ENCODE measurements around the gene FGFR2.

The FGFR2 gene

DNA sequence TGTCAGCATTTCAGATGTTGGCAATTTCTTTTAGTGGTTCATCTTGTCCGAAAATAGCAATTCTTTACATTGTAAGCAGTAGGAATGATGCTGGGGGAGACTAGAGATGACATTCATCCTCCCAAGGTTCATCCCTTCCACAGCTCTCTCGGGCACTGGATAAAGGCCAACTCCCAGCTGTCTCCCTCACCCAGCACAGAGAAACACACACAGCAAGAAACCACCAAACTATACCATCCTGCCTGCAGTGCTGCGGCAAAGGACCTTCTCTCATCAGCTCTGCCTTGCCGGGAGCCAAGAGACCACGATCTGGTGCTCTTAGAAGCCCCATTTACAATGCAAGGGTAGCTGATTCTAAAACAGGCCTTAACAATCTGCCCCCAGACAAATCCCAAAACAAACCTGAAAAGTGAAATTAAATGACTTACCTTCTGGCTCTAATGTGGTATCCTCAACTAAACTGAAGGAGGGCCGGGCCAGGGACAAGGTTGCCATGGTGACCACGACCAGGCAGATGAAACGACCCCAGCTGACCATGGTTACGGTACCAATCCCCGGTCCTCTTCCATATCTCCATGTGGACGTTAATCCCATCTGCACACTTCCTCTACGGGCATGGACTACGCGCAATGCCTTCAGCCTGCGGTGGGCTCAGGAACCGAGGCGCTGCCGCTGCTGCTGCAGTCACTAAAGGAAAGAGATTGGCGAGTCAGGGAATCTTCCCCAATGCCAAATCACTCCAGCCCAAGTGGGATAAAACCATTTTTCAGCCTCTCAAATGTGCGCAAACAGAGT lies 4.8 kb downstream of the FGFR2 start:
- no peak overlapping the region for H3K4me3 ChIP-seq (ENCODE audit: control insufficient read depth, low read depth, low read length)

DNA sequence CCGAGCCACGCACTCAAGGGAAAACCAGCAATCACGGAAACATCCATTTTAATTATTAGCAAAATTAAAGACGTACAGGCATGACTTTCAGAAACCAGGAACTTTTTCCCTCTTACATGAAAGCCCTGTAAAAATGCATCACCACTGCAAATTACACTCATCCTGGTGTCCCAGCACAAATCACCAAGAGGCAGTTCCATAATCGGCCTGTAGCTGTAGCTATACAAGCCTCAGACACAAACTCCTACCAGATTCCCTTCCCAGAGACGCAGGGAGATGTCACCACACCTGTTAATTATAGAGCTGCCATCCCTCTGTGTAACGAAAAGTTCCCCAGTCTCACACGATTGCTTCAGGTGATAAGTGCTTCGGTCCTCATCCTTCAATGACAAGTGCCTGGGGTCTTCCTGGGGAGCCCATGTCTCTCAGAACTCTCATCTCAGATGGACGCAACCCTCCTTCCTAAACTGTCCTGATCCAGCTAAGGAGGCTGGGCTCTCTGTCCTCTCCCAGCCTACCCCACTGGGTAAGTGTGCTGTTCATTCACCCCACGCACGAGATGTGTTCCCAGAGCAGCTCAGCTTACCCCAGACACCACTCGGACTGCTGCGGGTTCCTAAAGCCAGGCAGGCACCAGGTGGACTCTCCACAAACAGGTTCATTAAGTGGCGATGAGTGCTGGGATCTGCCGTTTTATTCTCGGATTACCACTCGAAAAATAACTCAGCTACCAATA lies 5.9 kb downstream of the FGFR2 start:
- H3K4me3 ChIP-seq (ENCODE audit: control insufficient read depth, low read depth, low read length): no peak overlapping the region
- TF ChIP-seq, protein P1, sequence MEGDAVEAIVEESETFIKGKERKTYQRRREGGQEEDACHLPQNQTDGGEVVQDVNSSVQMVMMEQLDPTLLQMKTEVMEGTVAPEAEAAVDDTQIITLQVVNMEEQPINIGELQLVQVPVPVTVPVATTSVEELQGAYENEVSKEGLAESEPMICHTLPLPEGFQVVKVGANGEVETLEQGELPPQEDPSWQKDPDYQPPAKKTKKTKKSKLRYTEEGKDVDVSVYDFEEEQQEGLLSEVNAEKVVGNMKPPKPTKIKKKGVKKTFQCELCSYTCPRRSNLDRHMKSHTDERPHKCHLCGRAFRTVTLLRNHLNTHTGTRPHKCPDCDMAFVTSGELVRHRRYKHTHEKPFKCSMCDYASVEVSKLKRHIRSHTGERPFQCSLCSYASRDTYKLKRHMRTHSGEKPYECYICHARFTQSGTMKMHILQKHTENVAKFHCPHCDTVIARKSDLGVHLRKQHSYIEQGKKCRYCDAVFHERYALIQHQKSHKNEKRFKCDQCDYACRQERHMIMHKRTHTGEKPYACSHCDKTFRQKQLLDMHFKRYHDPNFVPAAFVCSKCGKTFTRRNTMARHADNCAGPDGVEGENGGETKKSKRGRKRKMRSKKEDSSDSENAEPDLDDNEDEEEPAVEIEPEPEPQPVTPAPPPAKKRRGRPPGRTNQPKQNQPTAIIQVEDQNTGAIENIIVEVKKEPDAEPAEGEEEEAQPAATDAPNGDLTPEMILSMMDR (conservative IDR thresholded peaks at IDR 0.05; ENCODE audit: control insufficient read depth, insufficient read depth, low read depth, low read length): no peak

More for the DNA sequence above, 4.8 kb downstream of the FGFR2 start:
- TF ChIP-seq, protein P1 (conservative IDR thresholded peaks at IDR 0.05; ENCODE audit: control insufficient read depth, insufficient read depth, low read depth, low read length): no peak
- no peak for DNase-seq (ENCODE audit: low read depth)

DNA sequence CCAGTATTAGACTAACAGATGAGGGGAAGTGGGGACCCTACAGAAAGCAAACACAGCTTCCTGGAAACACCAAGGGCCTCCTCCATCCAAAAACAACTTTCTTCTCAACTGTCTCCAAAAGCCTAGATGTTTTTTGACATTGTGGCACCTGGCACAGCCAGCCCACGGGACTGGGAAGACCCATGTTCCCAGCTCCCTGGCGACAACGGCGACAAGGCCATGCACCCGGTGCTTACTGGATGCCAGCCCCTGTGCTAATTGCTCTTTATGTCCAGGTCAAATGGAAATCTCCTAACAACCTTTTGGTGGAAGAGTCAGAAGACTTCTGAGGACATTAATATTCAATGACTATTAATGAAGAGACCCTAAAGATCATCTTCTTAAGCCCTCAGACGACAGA lies 7.1 kb downstream of the FGFR2 start:
- TF ChIP-seq, protein P1 (conservative IDR thresholded peaks at IDR 0.05; ENCODE audit: control insufficient read depth, insufficient read depth, low read depth, low read length): no peak
- DNase-seq (ENCODE audit: low read depth): no peak
- H3K4me3 ChIP-seq (ENCODE audit: control insufficient read depth, low read depth, low read length): no peak overlapping the region

More for the DNA sequence above, 5.9 kb downstream of the FGFR2 start:
- no peak for DNase-seq (ENCODE audit: low read depth)

DNA sequence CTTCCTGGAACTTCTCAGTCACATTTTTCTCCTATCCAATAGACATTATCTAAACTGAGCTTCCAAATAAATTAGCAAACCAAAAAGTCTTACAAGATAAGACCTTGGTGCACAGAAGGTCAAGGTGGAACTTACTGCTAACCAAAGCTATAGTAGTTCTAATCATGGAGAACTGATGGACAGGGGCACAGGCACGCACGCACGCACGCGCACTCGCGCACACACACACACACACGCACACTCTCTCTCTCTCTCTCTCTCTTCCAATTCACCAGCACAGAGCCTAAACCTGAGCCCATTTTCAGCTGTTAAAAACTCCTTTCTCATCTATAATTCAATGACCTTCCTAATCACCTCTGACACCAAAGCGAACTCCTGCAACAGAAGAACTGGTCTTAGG lies 7.5 kb downstream of the FGFR2 start:
- TF ChIP-seq, protein P1 (conservative IDR thresholded peaks at IDR 0.05; ENCODE audit: control insufficient read depth, insufficient read depth, low read depth, low read length): no peak
- no peak for DNase-seq (ENCODE audit: low read depth)
- H3K4me3 ChIP-seq (ENCODE audit: control insufficient read depth, low read depth, low read length): no peak overlapping the region

DNA sequence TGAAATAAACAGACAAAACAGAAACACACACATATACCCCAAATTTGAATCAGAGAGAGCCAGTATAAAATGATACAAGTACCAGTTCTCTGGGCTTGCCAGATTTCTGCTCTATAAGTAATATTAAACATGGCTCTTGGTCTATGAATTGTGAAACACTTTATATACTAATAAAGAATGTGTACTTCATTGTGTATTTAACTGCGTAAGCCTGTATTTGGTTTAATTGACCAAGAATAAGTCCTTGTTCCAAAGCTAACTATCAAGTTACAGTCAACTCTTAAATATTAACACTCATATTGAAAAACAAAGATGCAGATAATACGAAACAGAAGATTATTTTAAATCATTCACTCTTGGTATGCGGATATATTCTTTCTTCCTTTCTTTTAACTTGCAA lies 8.7 kb downstream of the FGFR2 start:
- DNase-seq (ENCODE audit: low read depth): no peak
- no peak overlapping the region for H3K4me3 ChIP-seq (ENCODE audit: control insufficient read depth, low read depth, low read length)
- TF ChIP-seq, protein P1 (conservative IDR thresholded peaks at IDR 0.05; ENCODE audit: control insufficient read depth, insufficient read depth, low read depth, low read length): no peak

DNA sequence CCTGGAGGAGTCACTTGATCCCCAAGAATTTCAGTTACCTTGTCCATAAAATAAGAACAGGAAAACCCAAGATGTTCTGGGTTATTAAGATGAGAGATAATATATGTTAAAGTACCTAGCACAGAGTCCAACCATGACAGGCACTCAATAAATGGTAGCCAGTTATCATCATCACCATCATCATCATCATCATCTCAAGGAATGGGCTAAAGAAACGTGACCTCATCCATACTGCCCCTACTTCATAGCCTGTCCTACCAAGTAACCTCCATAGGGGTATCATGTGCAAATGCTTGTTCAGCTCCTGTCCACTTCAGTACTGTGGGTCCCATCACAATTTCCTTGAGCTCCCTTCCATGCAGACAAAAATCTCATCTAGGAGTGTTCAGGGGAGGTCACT lies 14.4 kb downstream of the FGFR2 start:
- H3K4me3 ChIP-seq (ENCODE audit: control insufficient read depth, low read depth, low read length): no peak overlapping the region
- TF ChIP-seq, protein P1 (conservative IDR thresholded peaks at IDR 0.05; ENCODE audit: control insufficient read depth, insufficient read depth, low read depth, low read length): no peak
- DNase-seq (ENCODE audit: low read depth): no peak

All from fibroblast of mammary gland (primary cell).